Esophagus muscularis mucosa (tissue), 3 donors: ENCODE results near the gene HERC6.

Experiments
- CTCF ChIP-seq, 3 experiments: fragments of 200-600 bp in 2 of 3; fragments of 450-650 bp in 1 of 3; sonication (generic) in 2 of 3; IDR thresholded peaks; one replicate each; pipeline ENCODE4 v1.5.1; 2017 to 2019; ENCODE audit warnings: antibody characterized with exemption in 3 of 3, mild to moderate bottlenecking in 2 of 3, moderate library complexity in 1 of 3
- POLR2A ChIP-seq: fragments of 450-650 bp; IDR thresholded peaks from one replicate; pipeline ENCODE4 v1.6.1; 2017; ENCODE audit warnings: antibody characterized with exemption, moderate library complexity, mild to moderate bottlenecking, low read depth
- POLR2AphosphoS5 ChIP-seq, 2 donors: sonication (generic); formaldehyde crosslinking; IDR thresholded peaks; one replicate each; pipeline ENCODE4 v1.6.1; 2017; ENCODE audit warnings: antibody characterized with exemption in 2 of 2

- no peak for TF ChIP-seq CTCF (IDR thresholded peaks at IDR 0.05)
- no peak for TF ChIP-seq POLR2A
- TF ChIP-seq POLR2AphosphoS5 (IDR thresholded peaks at IDR 0.05): no peak
These were observed 18.0 kb downstream of the HERC6 start for GRCh38 chr4:88396681-88397080.
